CD4-positive, alpha-beta memory T cell (primary cell): Measurements from ENCODE around the gene LMNA. TPM values are rescaled to one million over a fixed set of nuclear protein-coding genes. Genes with fewer than 3 reads are reported as not detected.
A peak's percentile ranks its signal among the peaks of the same experiment; 100 is the strongest.

Experiments
- CTCF ChIA-PET: fragments of 350-600 bp; sonication (Branson Sonifier 250); formaldehyde crosslinking; loops from one replicate; lab custom pipeline; 2021; ENCODE audit warnings: inconsistent platforms; ENCODE audit not compliant: partially characterized antibody; lab: Charles Lee
- POLR2A ChIA-PET: fragments of 350-600 bp; sonication (Branson Sonifier 250); formaldehyde crosslinking; loops from one replicate; lab custom pipeline; 2021; ENCODE audit not compliant: partially characterized antibody; lab: Charles Lee
- DNase-seq, 5 donors: peaks; one replicate each; pipeline versions ENCODE4 v3.0.0 to v3.0.0-alpha.2; 2020 to 2022; ENCODE audit warnings: mixed read lengths in 1 of 5
- H3K27ac ChIP-seq: one replicate; pipeline ENCODE4 v1.7.0; 2013; ENCODE audit warnings: low read depth, low read length
- H3K27me3 ChIP-seq: 2 replicates; pipeline ENCODE4 v1.7.0; 2013; ENCODE audit warnings: mild to moderate bottlenecking, low read length, moderate library complexity; ENCODE audit not compliant: insufficient read depth
- H3K36me3 ChIP-seq: 2 replicates; pipeline ENCODE4 v1.7.0; 2013; ENCODE audit warnings: mild to moderate bottlenecking, low read length, moderate library complexity; ENCODE audit not compliant: insufficient read depth
- H3K4me1 ChIP-seq: 2 replicates; pipeline ENCODE4 v1.7.0; 2013; ENCODE audit warnings: mild to moderate bottlenecking, low read length, moderate library complexity; ENCODE audit not compliant: insufficient read depth
- H3K4me3 ChIP-seq, 2 donors: one replicate each; pipeline ENCODE4 v1.7.0; 2013; ENCODE audit warnings: low read length in 2 of 2, mild to moderate bottlenecking in 1 of 2
- H3K9me3 ChIP-seq, 2 donors: one replicate each; pipeline ENCODE4 v1.7.0; 2013; ENCODE audit warnings: low read length in 2 of 2, control low read depth in 1 of 2; ENCODE audit not compliant: control insufficient read depth in 1 of 2
- H3K27ac Mint-ChIP-seq, 7 donors: one replicate each; pipeline ENCODE4 v1.8.0; 2020 to 2021; ENCODE audit warnings: mixed read lengths in 7 of 7, mild to moderate bottlenecking in 6 of 7, inconsistent platforms in 3 of 7, moderate library complexity in 3 of 7
- H3K27me3 Mint-ChIP-seq, 2 donors: one replicate each; pipeline ENCODE4 v1.8.0; 2020 to 2021; ENCODE audit warnings: mixed read lengths in 2 of 2
- H3K36me3 Mint-ChIP-seq, 2 donors: one replicate each; pipeline ENCODE4 v1.8.0; 2020 to 2021; ENCODE audit warnings: mixed read lengths in 2 of 2, inconsistent platforms in 1 of 2, mild to moderate bottlenecking in 1 of 2
- H3K4me1 Mint-ChIP-seq, 4 donors: one replicate each; pipeline ENCODE4 v1.8.0; 2020 to 2021; ENCODE audit warnings: mixed read lengths in 4 of 4, mild to moderate bottlenecking in 1 of 4
- H3K4me3 Mint-ChIP-seq, 8 donors: one replicate each; pipeline ENCODE4 v1.8.0; 2020 to 2021; ENCODE audit warnings: mixed read lengths in 8 of 8, mild to moderate bottlenecking in 7 of 8, moderate library complexity in 6 of 8, inconsistent platforms in 3 of 8
- H3K9me3 Mint-ChIP-seq, 8 donors: one replicate each; pipeline ENCODE4 v1.8.0; 2020 to 2021; ENCODE audit warnings: mixed read lengths in 8 of 8, mild to moderate bottlenecking in 5 of 8, inconsistent platforms in 3 of 8, moderate library complexity in 1 of 8
- intact Hi-C: fragments of 100-400 bp; cut with micrococcal nuclease; formaldehyde crosslinking; loops from one replicate; pipeline ENCODE4 v1.15.1; 2023
- polyA plus RNA-seq, 2 donors: library from polyadenylated mRNA; unstranded; fragments of 300-500 nt; fragmentation: Illumina TruSeq; gene quantifications; one replicate each; pipeline ENCODE4 v1.2.3, GENCODE V29; 2021
- total RNA-seq, 2 experiments: library from RNA; stranded (reverse); gene quantifications; one replicate each; pipeline ENCODE4 v1.2.3, GENCODE V29; 2021

Gene LMNA
- total and polyA plus RNA-seq, 4 experiments from 2014 or later = 19.1 to 47.1 (median 31.7) TPM

- H3K4me1 ChIP-seq = peaks cover 8% of the 10 kb centered on the region
- Mint-ChIP-seq H3K27me3 (peaks cover 0 to 2% of the 10 kb centered on the region in 2 donors), H3K4me1 (peaks cover 6 to 30% (median 10%) of the 10 kb centered on the region in 4 donors), H3K4me3 (no peak overlapping the region), H3K36me3 (no peaks in the 10 kb centered on the region), H3K27ac (no peak overlapping the region), H3K9me3 (no peaks in the 10 kb centered on the region)
- H3K27ac ChIP-seq = no peak overlapping the region
- ChIA-PET CTCF (interaction anchor here (0.6 to 2.5 kb wide), 3 partner anchors 61 to 73 kb away, joined by 3 to 13 read pairs (median 3); no protein-coding TSS in a partner anchor), POLR2A (interaction anchor here (0.7 kb wide), 1 partner anchor 49 kb away, joined by 3 read pairs; the partner anchor contains the start of gene PMF1)
- H3K27me3 ChIP-seq = no peaks in the 10 kb centered on the region
- H3K9me3 ChIP-seq = no peaks in the 10 kb centered on the region
- no peak overlapping the region for H3K4me3 ChIP-seq
- DNase-seq = no peak
- intact Hi-C loops = no loop called here
- no peaks in the 10 kb centered on the region for H3K36me3 ChIP-seq
Measured at GRCh38 chr1:156163712-156164111, 49.2 kb downstream of the LMNA start.

GRCh38 chr1:156164125-156164831, 49.8 kb downstream of the LMNA start:
- H3K4me1 Mint-ChIP-seq = peaks cover 6 to 26% (median 8%) of the 10 kb centered on the region in 4 donors
- Histone ChIP-seq H3K4me1 (peaks cover 8% of the 10 kb centered on the region), H3K9me3 (no peaks in the 10 kb centered on the region), H3K27ac (no peak overlapping the region), H3K27me3 (no peaks in the 10 kb centered on the region), H3K36me3 (no peaks in the 10 kb centered on the region), H3K4me3 (no peak overlapping the region)
- no peak for DNase-seq
- H3K9me3 Mint-ChIP-seq = no peaks in the 10 kb centered on the region
- no peak overlapping the region for H3K4me3 Mint-ChIP-seq
- CTCF ChIA-PET = interaction anchor here (0.6 to 2.5 kb wide), 3 partner anchors 61 to 74 kb away, joined by 3 to 13 read pairs (median 3); no protein-coding TSS in a partner anchor
- POLR2A ChIA-PET = interaction anchor here (0.7 kb wide), 1 partner anchor 48 kb away, joined by 3 read pairs; the partner anchor contains the start of gene PMF1
- intact Hi-C loops = no loop called here
- H3K36me3 Mint-ChIP-seq = no peaks in the 10 kb centered on the region
- peaks cover 0 to 2% of the 10 kb centered on the region in 2 donors for H3K27me3 Mint-ChIP-seq
- H3K27ac Mint-ChIP-seq = peak overlapping the region in 2 of 7 donors; percentile 3 to 10

- POLR2A ChIA-PET = no interaction called here
- Mint-ChIP-seq H3K27me3 (peaks cover 0 to 2% of the 10 kb centered on the region in 2 donors), H3K4me3 (no peak overlapping the region), H3K36me3 (no peaks in the 10 kb centered on the region), H3K9me3 (no peaks in the 10 kb centered on the region), H3K27ac (peak overlapping the region in 2 of 7 donors; percentile 9 to 61), H3K4me1 (peaks cover 4 to 18% (median 8%) of the 10 kb centered on the region in 4 donors)
- CTCF ChIA-PET = interaction anchor here (2.5 kb wide), 1 partner anchor 60 kb away, joined by 13 read pairs; no protein-coding TSS in a partner anchor
- Histone ChIP-seq H3K27ac (no peak overlapping the region), H3K36me3 (no peaks in the 10 kb centered on the region), H3K27me3 (no peaks in the 10 kb centered on the region), H3K4me1 (peaks cover 8% of the 10 kb centered on the region), H3K4me3 (no peak overlapping the region), H3K9me3 (no peaks in the 10 kb centered on the region)
- intact Hi-C loops = no loop called here
- no peak for DNase-seq
Measured at GRCh38 chr1:156165083-156165482, 50.6 kb downstream of the LMNA start.

DNA sequence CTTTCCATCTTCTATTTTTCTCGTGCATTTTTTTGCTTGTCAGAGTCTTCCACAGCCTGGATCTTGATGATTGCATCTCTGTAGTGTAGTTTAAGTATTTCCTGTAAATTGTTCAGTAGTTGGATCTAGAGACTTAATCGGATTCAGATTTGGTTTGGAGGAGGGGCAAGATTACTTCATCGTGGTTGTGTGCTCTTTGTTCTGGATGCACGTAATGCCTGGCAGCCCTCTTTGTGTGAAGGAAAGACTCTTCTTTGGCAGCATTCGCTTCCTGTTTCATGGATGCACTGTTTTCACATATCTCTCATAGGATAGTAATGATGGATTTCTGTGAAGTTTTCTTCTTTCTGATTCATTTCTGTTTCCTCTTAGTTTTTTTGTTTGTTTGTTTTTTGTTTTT, 53.0 kb downstream of the LMNA start:
- ChIA-PET POLR2A (no interaction called here), CTCF (interaction anchor here (0.9 kb wide), 1 partner anchor 57 kb away, joined by 4 read pairs; no protein-coding TSS in a partner anchor)
- H3K27ac ChIP-seq = no peak overlapping the region
- H3K36me3 Mint-ChIP-seq = no peaks in the 10 kb centered on the region
- no peaks in the 10 kb centered on the region for H3K4me1 ChIP-seq
- intact Hi-C loops = no loop called here
- H3K27me3 ChIP-seq = no peaks in the 10 kb centered on the region
- H3K27ac Mint-ChIP-seq = peak overlapping the region in 1 of 7 donors; percentile 28
- H3K36me3 ChIP-seq = no peaks in the 10 kb centered on the region
- H3K27me3 Mint-ChIP-seq = peaks cover 0 to 2% of the 10 kb centered on the region in 2 donors
- H3K4me3 ChIP-seq = no peak overlapping the region
- no peak overlapping the region for H3K4me3 Mint-ChIP-seq
- H3K9me3 Mint-ChIP-seq = no peaks in the 10 kb centered on the region
- peaks cover 0 to 2% (median 0%) of the 10 kb centered on the region in 4 donors for H3K4me1 Mint-ChIP-seq
- no peaks in the 10 kb centered on the region for H3K9me3 ChIP-seq
- no peak for DNase-seq

- no peak overlapping the region for H3K4me3 Mint-ChIP-seq
- H3K36me3 Mint-ChIP-seq = no peaks in the 10 kb centered on the region
- POLR2A ChIA-PET = no interaction called here
- H3K27me3 Mint-ChIP-seq = peaks cover 0 to 2% of the 10 kb centered on the region in 2 donors
- H3K4me3 ChIP-seq = no peak overlapping the region
- H3K4me1 Mint-ChIP-seq = peaks cover 0 to 5% (median under 1%) of the 10 kb centered on the region in 4 donors
- H3K36me3 ChIP-seq = no peaks in the 10 kb centered on the region
- no peaks in the 10 kb centered on the region for H3K9me3 Mint-ChIP-seq
- no peaks in the 10 kb centered on the region for H3K9me3 ChIP-seq
- H3K27me3 ChIP-seq = no peaks in the 10 kb centered on the region
- H3K27ac ChIP-seq = no peak overlapping the region
- peaks cover 3% of the 10 kb centered on the region for H3K4me1 ChIP-seq
- peak overlapping the region in 1 of 7 donors; percentile 69 for H3K27ac Mint-ChIP-seq
- intact Hi-C loops = no loop called here
- CTCF ChIA-PET = interaction anchor here (0.9 to 1.6 kb wide), 3 partner anchors 26 to 52 kb away, joined by 3 to 6 read pairs (median 4); no protein-coding TSS in a partner anchor
- DNase-seq = no peak
Measured at GRCh38 chr1:156172696-156173470, 58.4 kb downstream of the LMNA start.

GRCh38 chr1:156176610-156177210, 62.2 kb downstream of the LMNA start:
- Mint-ChIP-seq H3K27ac (no peak overlapping the region), H3K9me3 (no peaks in the 10 kb centered on the region)
- CTCF ChIA-PET = no interaction called here

More at GRCh38 chr1:156176610-156177210, 62.2 kb downstream of the LMNA start:
- Histone ChIP-seq H3K27me3 (no peaks in the 10 kb centered on the region), H3K9me3 (no peaks in the 10 kb centered on the region), H3K4me1 (peaks cover 13% of the 10 kb centered on the region), H3K4me3 (no peak overlapping the region), H3K36me3 (no peaks in the 10 kb centered on the region), H3K27ac (no peak overlapping the region)
- DNase-seq = no peak
- no peaks in the 10 kb centered on the region for H3K36me3 Mint-ChIP-seq
- peaks cover 6 to 12% (median 7%) of the 10 kb centered on the region in 4 donors for H3K4me1 Mint-ChIP-seq
- intact Hi-C loops = no loop called here
- H3K27me3 Mint-ChIP-seq = no peaks in the 10 kb centered on the region
- POLR2A ChIA-PET = no interaction called here
- H3K4me3 Mint-ChIP-seq = no peak overlapping the region
